ENCODE results near the gene LTB4R. TPM values are rescaled to one million over a fixed set of nuclear protein-coding genes. Genes with fewer than 3 reads are reported as not detected.

LTB4R gene
- total and polyA plus RNA-seq, 10 donors: 13.9 to 50.4 (median 32.1) TPM

- Histone ChIP-seq H3K9me3 (no peaks in the 10 kb centered on the region), H3K4me3 (peak overlapping the region in 3 of 8 donors; percentile 40 to 71 (median 52)), H3K4me1 (peaks cover 62 to 99% (median 82%) of the 10 kb centered on the region in 6 donors), H3K27me3 (replicated peaks in 1 of 7) (peaks cover 0 to 34% (median 10%) of the 10 kb centered on the region in 7 donors), H3K36me3 (peaks cover 0 to 34% (median 8%) of the 10 kb centered on the region in 6 donors), H3K27ac (peak overlapping the region in 6 of 8 donors; percentile 64 to 85 (median 74))
- DNase-seq: no peak
- intact Hi-C loops (cut with DNase I; ENCODE audit: low total_unique reads): loop anchor here (5.0 kb wide), 1 partner anchor 97 kb away; no protein-coding TSS in a partner anchor
- 53 to 67% (median 58%) methylated on average over 12 of the region's 12 CpGs for WGBS, 5 donors
- no peak for TF ChIP-seq POLR2A (IDR thresholded peaks at IDR 0.05)
- peak; percentile 43 to 59 (median 56) for TF ChIP-seq POLR2AphosphoS5 (IDR thresholded peaks at IDR 0.05)
Measured at GRCh38 chr14:24335461-24336171, 24.3 kb downstream of the LTB4R start.

GRCh38 chr14:24337144-24337823, 26.0 kb downstream of the LTB4R start:
- no peak for TF ChIP-seq POLR2A (IDR thresholded peaks at IDR 0.05)
- TF ChIP-seq CTCF (IDR thresholded peaks at IDR 0.05 in 8 of 11, conservative IDR thresholded peaks at IDR 0.05 in 3 of 11): no peak
- TF ChIP-seq POLR2AphosphoS5 (IDR thresholded peaks at IDR 0.05): no peak
- intact Hi-C loops (cut with DNase I; ENCODE audit: low total_unique reads): loop anchor here (5.0 kb wide), 1 partner anchor 95 kb away; no protein-coding TSS in a partner anchor
- no peak for DNase-seq

GRCh38 chr14:24337824-24338175, 26.5 kb downstream of the LTB4R start:
- TF ChIP-seq POLR2AphosphoS5 (IDR thresholded peaks at IDR 0.05): no peak
- no peak for TF ChIP-seq CTCF (IDR thresholded peaks at IDR 0.05 in 8 of 11, conservative IDR thresholded peaks at IDR 0.05 in 3 of 11)
- no peak for TF ChIP-seq POLR2A (IDR thresholded peaks at IDR 0.05)
- WGBS, 5 donors: 95 to 98% (median 96%) methylated on average over 8 of the region's 8 CpGs
- H3K4me3 ChIP-seq: no peak overlapping the region
- H3K27ac ChIP-seq: no peak overlapping the region
- peaks cover 0 to 27% (median 10%) of the 10 kb centered on the region in 7 donors for H3K27me3 ChIP-seq (replicated peaks in 1 of 7)
- no peak for DNase-seq
- H3K4me1 ChIP-seq: peaks cover 45 to 78% (median 62%) of the 10 kb centered on the region in 6 donors
- peaks cover 0 to 34% (median 8%) of the 10 kb centered on the region in 6 donors for H3K36me3 ChIP-seq
- no peaks in the 10 kb centered on the region for H3K9me3 ChIP-seq
- intact Hi-C loops (cut with DNase I; ENCODE audit: low total_unique reads): loop anchor here (5.0 kb wide), 1 partner anchor 95 kb away; no protein-coding TSS in a partner anchor

More at GRCh38 chr14:24337144-24337823, 26.0 kb downstream of the LTB4R start:
- H3K27me3 ChIP-seq (replicated peaks in 1 of 7): peaks cover 0 to 32% (median 10%) of the 10 kb centered on the region in 7 donors
- peaks cover 0 to 34% (median 8%) of the 10 kb centered on the region in 6 donors for H3K36me3 ChIP-seq
- no peaks in the 10 kb centered on the region for H3K9me3 ChIP-seq
- H3K4me3 ChIP-seq: no peak overlapping the region
- WGBS, 5 donors: 93 to 98% (median 96%) methylated on average over 7 of the region's 7 CpGs
- peaks cover 50 to 83% (median 67%) of the 10 kb centered on the region in 6 donors for H3K4me1 ChIP-seq
- H3K27ac ChIP-seq: no peak overlapping the region

GRCh38 chr14:24338843-24339242, 27.5 kb downstream of the LTB4R start:
- Histone ChIP-seq H3K27ac (peak overlapping the region in 3 of 8 donors; percentile 89 to 93 (median 90)), H3K4me1 (peaks cover 35 to 67% (median 51%) of the 10 kb centered on the region in 6 donors), H3K4me3 (peak overlapping the region; percentile 41 to 83 (median 52)), H3K9me3 (no peaks in the 10 kb centered on the region), H3K36me3 (peaks cover 0 to 34% (median 8%) of the 10 kb centered on the region in 6 donors), H3K27me3 (replicated peaks in 1 of 7) (peaks cover 0 to 17% (median 10%) of the 10 kb centered on the region in 7 donors)
- intact Hi-C loops (cut with DNase I; ENCODE audit: low total_unique reads): loop anchor here (5.0 kb wide), 1 partner anchor 93 kb away; no protein-coding TSS in a partner anchor
- 46 to 97% (median 80%) methylated on average over 3 to 14 of the region's 14 CpGs for WGBS, 5 donors
- TF ChIP-seq POLR2A (IDR thresholded peaks at IDR 0.05) (no peak), CTCF (IDR thresholded peaks at IDR 0.05 in 8 of 11, conservative IDR thresholded peaks at IDR 0.05 in 3 of 11) (no peak), POLR2AphosphoS5 (IDR thresholded peaks at IDR 0.05) (no peak)
- DNase-seq: no peak

All from spleen (tissue), 11 donors.